H1 (cell line): ENCODE results near the gene GOLGA3. TPM values are rescaled to one million over a fixed set of nuclear protein-coding genes. Genes with fewer than 3 reads are reported as not detected.

Experiments
- CBX8 ChIP-seq: fragments of 300-800, 300-1000 bp; sonication (generic); IDR thresholded peaks from 2 replicates; pipeline ENCODE4 v1.7.1; 2016; ENCODE audit warnings: low read depth, low read length, borderline replicate concordance
- EGR1 ChIP-seq: IDR thresholded peaks from 2 replicates; pipeline ENCODE4 v1.6.1; 2011; ENCODE audit warnings: low read depth, low read length, borderline replicate concordance
- MAFK ChIP-seq: IDR thresholded peaks from 2 replicates; pipeline ENCODE4 v1.6.1; 2012; ENCODE audit warnings: low read depth, mild to moderate bottlenecking, improper control_type of control experiment, low read length
- polyA plus RNA-seq, 7 experiments: library from polyadenylated mRNA; depleted of rRNA in 3 of 7; stranded (reverse) in 5 of 7; unstranded in 2 of 7; fragments of >200 nt in 5 of 7; fragments of 200-250 nt in 2 of 7; gene quantifications; 1 replicate in 5 of 7; 2 replicates in 1 of 7; 4 replicates in 1 of 7; pipeline versions ENCODE4 v1.2.1 to v1.2.3, GENCODE V29; 2011 to 2013; ENCODE audit warnings: missing spikeins in 2 of 7, mixed read lengths in 2 of 7
- total RNA-seq: library from RNA; stranded (reverse); fragmentation: NEBNext Ultra II Directional; extraction: Animal tissue kit (Norgen Biotek cat#: 25700); gene quantifications from 2 replicates; pipeline ENCODE4 v1.2.1, GENCODE V29; 2021
- TF ChIP-seq, protein P1 (sequence below): fragments of 300-600 bp; sonication (generic); IDR thresholded peaks from 2 replicates; pipeline ENCODE4 v1.7.1; 2012; ENCODE audit warnings: low read length, moderate library complexity, mild to moderate bottlenecking, inconsistent platforms; ENCODE audit not compliant: insufficient replicate concordance
- TF ChIP-seq, protein P2 (sequence below): IDR thresholded peaks from 2 replicates; pipeline ENCODE4 v1.6.1; 2011; ENCODE audit warnings: low read length, improper control_type of control experiment
- TF ChIP-seq, protein P3 (sequence below), 3 experiments: IDR thresholded peaks; 1 replicate in 2 of 3; 2 replicates in 1 of 3; pipeline versions ENCODE4 v1.5.1 to v1.6.1; 2011; ENCODE audit warnings: low read length in 3 of 3, mild to moderate bottlenecking in 3 of 3, inconsistent platforms in 2 of 3, low read depth in 1 of 3, moderate library complexity in 1 of 3; ENCODE audit not compliant: insufficient read depth in 1 of 3; ENCODE audit errors: control extremely low read depth in 1 of 3
- TF ChIP-seq, protein P4 (sequence below): IDR thresholded peaks from 2 replicates; pipeline ENCODE4 v1.6.1; 2012; ENCODE audit warnings: inconsistent platforms

Gene GOLGA3
- total and polyA plus RNA-seq, 2 of the 8 experiments (the other 6 are each of a cell fraction or from before 2014, with no cell fraction given), result 6.4 to 33.1 TPM

- TF ChIP-seq, protein P1, sequence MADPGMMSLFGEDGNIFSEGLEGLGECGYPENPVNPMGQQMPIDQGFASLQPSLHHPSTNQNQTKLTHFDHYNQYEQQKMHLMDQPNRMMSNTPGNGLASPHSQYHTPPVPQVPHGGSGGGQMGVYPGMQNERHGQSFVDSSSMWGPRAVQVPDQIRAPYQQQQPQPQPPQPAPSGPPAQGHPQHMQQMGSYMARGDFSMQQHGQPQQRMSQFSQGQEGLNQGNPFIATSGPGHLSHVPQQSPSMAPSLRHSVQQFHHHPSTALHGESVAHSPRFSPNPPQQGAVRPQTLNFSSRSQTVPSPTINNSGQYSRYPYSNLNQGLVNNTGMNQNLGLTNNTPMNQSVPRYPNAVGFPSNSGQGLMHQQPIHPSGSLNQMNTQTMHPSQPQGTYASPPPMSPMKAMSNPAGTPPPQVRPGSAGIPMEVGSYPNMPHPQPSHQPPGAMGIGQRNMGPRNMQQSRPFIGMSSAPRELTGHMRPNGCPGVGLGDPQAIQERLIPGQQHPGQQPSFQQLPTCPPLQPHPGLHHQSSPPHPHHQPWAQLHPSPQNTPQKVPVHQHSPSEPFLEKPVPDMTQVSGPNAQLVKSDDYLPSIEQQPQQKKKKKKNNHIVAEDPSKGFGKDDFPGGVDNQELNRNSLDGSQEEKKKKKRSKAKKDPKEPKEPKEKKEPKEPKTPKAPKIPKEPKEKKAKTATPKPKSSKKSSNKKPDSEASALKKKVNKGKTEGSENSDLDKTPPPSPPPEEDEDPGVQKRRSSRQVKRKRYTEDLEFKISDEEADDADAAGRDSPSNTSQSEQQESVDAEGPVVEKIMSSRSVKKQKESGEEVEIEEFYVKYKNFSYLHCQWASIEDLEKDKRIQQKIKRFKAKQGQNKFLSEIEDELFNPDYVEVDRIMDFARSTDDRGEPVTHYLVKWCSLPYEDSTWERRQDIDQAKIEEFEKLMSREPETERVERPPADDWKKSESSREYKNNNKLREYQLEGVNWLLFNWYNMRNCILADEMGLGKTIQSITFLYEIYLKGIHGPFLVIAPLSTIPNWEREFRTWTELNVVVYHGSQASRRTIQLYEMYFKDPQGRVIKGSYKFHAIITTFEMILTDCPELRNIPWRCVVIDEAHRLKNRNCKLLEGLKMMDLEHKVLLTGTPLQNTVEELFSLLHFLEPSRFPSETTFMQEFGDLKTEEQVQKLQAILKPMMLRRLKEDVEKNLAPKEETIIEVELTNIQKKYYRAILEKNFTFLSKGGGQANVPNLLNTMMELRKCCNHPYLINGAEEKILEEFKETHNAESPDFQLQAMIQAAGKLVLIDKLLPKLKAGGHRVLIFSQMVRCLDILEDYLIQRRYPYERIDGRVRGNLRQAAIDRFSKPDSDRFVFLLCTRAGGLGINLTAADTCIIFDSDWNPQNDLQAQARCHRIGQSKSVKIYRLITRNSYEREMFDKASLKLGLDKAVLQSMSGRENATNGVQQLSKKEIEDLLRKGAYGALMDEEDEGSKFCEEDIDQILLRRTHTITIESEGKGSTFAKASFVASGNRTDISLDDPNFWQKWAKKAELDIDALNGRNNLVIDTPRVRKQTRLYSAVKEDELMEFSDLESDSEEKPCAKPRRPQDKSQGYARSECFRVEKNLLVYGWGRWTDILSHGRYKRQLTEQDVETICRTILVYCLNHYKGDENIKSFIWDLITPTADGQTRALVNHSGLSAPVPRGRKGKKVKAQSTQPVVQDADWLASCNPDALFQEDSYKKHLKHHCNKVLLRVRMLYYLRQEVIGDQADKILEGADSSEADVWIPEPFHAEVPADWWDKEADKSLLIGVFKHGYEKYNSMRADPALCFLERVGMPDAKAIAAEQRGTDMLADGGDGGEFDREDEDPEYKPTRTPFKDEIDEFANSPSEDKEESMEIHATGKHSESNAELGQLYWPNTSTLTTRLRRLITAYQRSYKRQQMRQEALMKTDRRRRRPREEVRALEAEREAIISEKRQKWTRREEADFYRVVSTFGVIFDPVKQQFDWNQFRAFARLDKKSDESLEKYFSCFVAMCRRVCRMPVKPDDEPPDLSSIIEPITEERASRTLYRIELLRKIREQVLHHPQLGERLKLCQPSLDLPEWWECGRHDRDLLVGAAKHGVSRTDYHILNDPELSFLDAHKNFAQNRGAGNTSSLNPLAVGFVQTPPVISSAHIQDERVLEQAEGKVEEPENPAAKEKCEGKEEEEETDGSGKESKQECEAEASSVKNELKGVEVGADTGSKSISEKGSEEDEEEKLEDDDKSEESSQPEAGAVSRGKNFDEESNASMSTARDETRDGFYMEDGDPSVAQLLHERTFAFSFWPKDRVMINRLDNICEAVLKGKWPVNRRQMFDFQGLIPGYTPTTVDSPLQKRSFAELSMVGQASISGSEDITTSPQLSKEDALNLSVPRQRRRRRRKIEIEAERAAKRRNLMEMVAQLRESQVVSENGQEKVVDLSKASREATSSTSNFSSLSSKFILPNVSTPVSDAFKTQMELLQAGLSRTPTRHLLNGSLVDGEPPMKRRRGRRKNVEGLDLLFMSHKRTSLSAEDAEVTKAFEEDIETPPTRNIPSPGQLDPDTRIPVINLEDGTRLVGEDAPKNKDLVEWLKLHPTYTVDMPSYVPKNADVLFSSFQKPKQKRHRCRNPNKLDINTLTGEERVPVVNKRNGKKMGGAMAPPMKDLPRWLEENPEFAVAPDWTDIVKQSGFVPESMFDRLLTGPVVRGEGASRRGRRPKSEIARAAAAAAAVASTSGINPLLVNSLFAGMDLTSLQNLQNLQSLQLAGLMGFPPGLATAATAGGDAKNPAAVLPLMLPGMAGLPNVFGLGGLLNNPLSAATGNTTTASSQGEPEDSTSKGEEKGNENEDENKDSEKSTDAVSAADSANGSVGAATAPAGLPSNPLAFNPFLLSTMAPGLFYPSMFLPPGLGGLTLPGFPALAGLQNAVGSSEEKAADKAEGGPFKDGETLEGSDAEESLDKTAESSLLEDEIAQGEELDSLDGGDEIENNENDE, result no peak
- no peak for TF ChIP-seq EGR1
- no peak for TF ChIP-seq MAFK
- TF ChIP-seq, protein P2, sequence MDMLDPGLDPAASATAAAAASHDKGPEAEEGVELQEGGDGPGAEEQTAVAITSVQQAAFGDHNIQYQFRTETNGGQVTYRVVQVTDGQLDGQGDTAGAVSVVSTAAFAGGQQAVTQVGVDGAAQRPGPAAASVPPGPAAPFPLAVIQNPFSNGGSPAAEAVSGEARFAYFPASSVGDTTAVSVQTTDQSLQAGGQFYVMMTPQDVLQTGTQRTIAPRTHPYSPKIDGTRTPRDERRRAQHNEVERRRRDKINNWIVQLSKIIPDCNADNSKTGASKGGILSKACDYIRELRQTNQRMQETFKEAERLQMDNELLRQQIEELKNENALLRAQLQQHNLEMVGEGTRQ, result no peak
- TF ChIP-seq, protein P3, sequence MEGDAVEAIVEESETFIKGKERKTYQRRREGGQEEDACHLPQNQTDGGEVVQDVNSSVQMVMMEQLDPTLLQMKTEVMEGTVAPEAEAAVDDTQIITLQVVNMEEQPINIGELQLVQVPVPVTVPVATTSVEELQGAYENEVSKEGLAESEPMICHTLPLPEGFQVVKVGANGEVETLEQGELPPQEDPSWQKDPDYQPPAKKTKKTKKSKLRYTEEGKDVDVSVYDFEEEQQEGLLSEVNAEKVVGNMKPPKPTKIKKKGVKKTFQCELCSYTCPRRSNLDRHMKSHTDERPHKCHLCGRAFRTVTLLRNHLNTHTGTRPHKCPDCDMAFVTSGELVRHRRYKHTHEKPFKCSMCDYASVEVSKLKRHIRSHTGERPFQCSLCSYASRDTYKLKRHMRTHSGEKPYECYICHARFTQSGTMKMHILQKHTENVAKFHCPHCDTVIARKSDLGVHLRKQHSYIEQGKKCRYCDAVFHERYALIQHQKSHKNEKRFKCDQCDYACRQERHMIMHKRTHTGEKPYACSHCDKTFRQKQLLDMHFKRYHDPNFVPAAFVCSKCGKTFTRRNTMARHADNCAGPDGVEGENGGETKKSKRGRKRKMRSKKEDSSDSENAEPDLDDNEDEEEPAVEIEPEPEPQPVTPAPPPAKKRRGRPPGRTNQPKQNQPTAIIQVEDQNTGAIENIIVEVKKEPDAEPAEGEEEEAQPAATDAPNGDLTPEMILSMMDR (IDR thresholded peaks at IDR 0.05; ENCODE audit: control extremely low read depth in 1 of 3, insufficient read depth in 1 of 3, low read depth in 1 of 3, low read length in 3 of 3), result no peak
- TF ChIP-seq CBX8, result no peak
- TF ChIP-seq, protein P4, sequence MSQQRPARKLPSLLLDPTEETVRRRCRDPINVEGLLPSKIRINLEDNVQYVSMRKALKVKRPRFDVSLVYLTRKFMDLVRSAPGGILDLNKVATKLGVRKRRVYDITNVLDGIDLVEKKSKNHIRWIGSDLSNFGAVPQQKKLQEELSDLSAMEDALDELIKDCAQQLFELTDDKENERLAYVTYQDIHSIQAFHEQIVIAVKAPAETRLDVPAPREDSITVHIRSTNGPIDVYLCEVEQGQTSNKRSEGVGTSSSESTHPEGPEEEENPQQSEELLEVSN, result no peak
Observed at GRCh38 chr12:132872975-132873421, 44.3 kb upstream of the GOLGA3 start (continued).
